Large intestine (tissue), 3 donors: ENCODE measurements around the gene GSTCD. TPM values are rescaled to one million over a fixed set of nuclear protein-coding genes. Genes with fewer than 3 reads are reported as not detected.

ENCODE experiments used
- DNase-seq, 2 donors: peaks; one replicate each; pipeline versions ENCODE4 v3.0.0 to v3.0.0-alpha.2; 2013
- H3K27ac ChIP-seq: one replicate; pipeline ENCODE4 v1.5.1; 2013; ENCODE audit warnings: low read length
- H3K27me3 ChIP-seq: 2 replicates; pipeline ENCODE4 v1.6.1; 2013; ENCODE audit warnings: low read length; ENCODE audit not compliant: control insufficient read depth, insufficient read depth
- H3K36me3 ChIP-seq: 2 replicates; pipeline ENCODE4 v1.6.1; 2013; ENCODE audit warnings: low read length; ENCODE audit not compliant: control insufficient read depth, insufficient read depth
- H3K4me1 ChIP-seq: one replicate; pipeline ENCODE4 v1.6.1; 2013; ENCODE audit warnings: low read length; ENCODE audit not compliant: control insufficient read depth, insufficient read depth
- H3K4me3 ChIP-seq: one replicate; pipeline ENCODE4 v1.5.1; 2013; ENCODE audit warnings: low read length
- H3K9me3 ChIP-seq: one replicate; pipeline ENCODE4 v1.6.1; 2013; ENCODE audit warnings: mild to moderate bottlenecking, low read depth, low read length, moderate library complexity; ENCODE audit not compliant: control insufficient read depth
- WGBS: methylation state at CpG from one replicate; pipeline ENCODE4 v1.1.5; 2013; ENCODE audit warnings: low lambda C conversion rate; ENCODE audit not compliant: insufficient coverage; 5-methylcytosine and 5-hydroxymethylcytosine counted together
- polyA plus RNA-seq: library from polyadenylated mRNA; unstranded; fragments of 120-200 nt; gene quantifications from one replicate; pipeline ENCODE4 v1.2.1, GENCODE V29; 2013

The GSTCD gene
- polyA plus RNA-seq, 1 donor: 9.8 TPM

DNA sequence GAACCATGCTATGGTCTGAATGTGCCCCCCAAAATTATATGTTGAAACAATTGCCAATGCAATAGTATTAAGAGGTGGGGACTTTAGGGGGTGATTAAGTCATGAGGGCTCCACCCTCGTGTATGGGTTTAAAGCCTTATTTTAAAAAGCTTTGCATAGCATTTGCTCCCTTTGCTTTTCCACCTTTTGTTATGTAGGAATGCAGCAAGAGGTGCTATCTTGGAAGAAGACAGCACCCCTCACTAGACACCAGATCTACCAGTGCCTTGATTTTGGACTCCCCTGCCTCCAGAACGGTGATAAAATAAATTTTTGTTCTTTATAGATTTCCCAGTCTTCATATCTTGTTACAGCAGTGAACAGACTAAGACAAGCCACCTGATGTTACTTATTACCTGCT lies 163.4 kb downstream of the GSTCD start:
- no peak for DNase-seq
- no peak overlapping the region for H3K4me3 ChIP-seq
- WGBS: 63% methylated on average over 1 of the region's 2 CpGs
- no peaks in the 10 kb centered on the region for H3K27me3 ChIP-seq
- no peak overlapping the region for H3K27ac ChIP-seq
- no peaks in the 10 kb centered on the region for H3K36me3 ChIP-seq
- no peaks in the 10 kb centered on the region for H3K4me1 ChIP-seq
- H3K9me3 ChIP-seq: no peaks in the 10 kb centered on the region

DNA sequence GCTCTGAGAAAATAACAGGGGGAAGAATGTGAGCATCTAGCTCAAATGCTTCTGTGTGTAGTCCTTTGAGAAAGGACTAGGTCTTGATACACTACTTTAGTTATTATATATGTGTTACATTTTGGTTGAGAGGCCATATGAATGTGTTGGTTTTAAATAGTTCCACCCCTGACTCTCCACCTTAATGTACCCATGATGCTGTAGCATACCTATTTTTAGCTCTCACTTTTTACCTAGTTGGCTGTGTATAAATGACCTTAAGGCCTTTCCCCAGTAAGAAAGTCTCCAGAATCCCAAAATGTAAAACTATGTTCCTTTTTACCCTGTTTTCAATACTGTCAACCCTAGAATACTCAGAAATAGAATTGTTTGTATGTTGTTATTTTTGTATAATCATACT lies 166.6 kb downstream of the GSTCD start:
- Histone ChIP-seq H3K4me3 (no peak overlapping the region), H3K36me3 (no peaks in the 10 kb centered on the region), H3K9me3 (peaks cover 2% of the 10 kb centered on the region), H3K4me1 (no peaks in the 10 kb centered on the region), H3K27ac (no peak overlapping the region), H3K27me3 (no peaks in the 10 kb centered on the region)
- no peak for DNase-seq

DNA sequence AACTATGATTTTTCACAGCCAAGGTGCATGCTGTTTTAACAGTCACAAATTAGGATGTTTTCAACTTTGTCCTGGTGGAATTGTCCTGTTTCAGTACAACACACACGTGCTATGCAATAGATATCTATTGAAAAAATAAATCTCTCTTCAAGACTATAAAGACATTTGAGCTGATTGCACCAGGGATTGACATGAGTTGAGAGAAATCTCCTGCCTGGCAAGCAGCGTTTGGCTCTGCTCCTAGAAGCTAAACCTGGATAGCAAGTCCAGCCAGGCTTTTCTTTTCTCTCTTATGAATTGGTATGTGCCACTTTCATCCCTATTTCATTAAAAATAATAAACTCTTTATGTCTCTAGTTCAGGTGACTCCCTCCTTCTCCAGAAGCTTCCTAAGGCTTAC lies 170.1 kb downstream of the GSTCD start:
- no CpG with 5 or more reads among the region's 2 CpGs for WGBS
- Histone ChIP-seq H3K36me3 (no peaks in the 10 kb centered on the region), H3K27ac (no peak overlapping the region), H3K4me3 (no peak overlapping the region), H3K27me3 (no peaks in the 10 kb centered on the region), H3K9me3 (peaks cover 5% of the 10 kb centered on the region), H3K4me1 (no peaks in the 10 kb centered on the region)
- no peak for DNase-seq

DNA sequence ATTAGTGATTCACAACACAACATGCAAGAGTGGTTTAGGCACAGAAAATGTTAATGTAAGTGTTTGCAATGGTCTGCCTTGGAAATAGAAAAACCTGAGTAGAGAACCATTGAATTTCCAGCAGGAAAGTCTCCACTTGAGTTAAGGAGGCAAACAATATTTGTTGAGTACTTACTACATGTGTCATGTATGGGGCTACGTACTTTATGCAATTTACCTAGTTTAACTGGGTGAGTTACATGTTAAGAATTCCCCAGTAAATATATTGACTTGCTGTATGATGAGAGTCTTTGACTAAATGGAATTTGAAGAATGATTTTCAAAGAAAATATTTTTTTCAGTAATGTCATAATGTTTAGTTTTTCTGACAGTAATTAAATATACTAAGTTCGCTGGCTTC lies 178.9 kb downstream of the GSTCD start:
- no peak overlapping the region for H3K27ac ChIP-seq
- H3K36me3 ChIP-seq: no peaks in the 10 kb centered on the region
- DNase-seq: no peak
- H3K4me3 ChIP-seq: no peak overlapping the region
- H3K4me1 ChIP-seq: no peaks in the 10 kb centered on the region
- H3K9me3 ChIP-seq: no peaks in the 10 kb centered on the region
- WGBS: 80% methylated on average over 1 of the region's 2 CpGs
- no peaks in the 10 kb centered on the region for H3K27me3 ChIP-seq

DNA sequence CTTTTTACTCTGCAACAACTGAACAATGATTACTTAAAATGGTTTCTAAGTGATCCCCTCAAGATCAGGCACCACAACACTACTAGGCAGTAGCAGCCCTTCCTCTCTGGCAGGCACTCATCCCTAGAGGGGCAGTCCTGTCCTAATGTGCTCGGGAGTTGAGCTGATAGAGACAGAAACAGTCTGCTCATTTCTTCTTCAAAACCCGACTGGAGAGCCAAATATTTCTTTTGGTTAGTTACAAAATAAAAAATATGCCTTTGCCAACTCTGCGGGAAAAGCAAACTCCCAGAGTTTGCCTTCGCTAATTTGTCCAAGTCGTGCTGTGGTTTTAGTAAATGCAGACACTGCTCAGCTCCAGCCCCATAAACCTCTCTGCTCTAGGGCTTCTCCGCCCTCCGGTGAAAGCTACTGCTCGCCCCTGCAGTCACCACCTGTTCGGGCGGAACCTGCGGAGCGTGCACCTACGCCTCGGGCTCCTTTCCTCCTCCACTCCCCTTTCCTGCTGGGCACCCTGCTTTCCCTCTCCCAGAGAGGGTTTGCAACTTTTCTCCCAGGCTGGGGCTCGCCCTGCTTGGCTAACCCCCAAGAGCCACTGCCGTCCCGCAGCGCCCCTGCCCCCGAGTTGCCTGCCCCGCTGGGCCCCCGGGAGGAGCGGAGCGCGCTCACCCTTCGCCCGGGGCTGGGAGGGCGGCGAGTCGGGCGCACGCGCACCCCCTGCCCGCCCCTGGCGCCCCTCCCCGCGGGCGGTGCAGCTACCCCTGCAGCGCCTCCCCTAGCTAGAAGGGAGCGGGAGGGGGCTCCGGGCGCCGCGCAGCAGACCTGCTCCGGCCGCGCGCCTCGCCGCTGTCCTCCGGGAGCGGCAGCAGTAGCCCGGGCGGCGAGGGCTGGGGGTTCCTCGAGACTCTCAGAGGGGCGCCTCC lies 186.3 kb downstream of the GSTCD start, which contains the start of gene NPNT:
Gene NPNT (plus strand): TSS at position 812 of the 923 bp plus-strand sequence. CDS start 182 bp downstream, outside the sequence.
- Histone ChIP-seq H3K27me3 (peaks cover 10% of the 10 kb centered on the region), H3K4me1 (peaks cover 16% of the 10 kb centered on the region), H3K4me3 (peak within 1 kb of the TSS; percentile 81), H3K27ac (peak within 1 kb of the TSS; percentile 91), H3K36me3 (peaks cover 5% of the 10 kb centered on the region), H3K9me3 (peaks cover 3% of the 10 kb centered on the region)
- no CpG with 5 or more reads among the region's 56 CpGs for WGBS
- peak; percentile 79 to 92 for DNase-seq

DNA sequence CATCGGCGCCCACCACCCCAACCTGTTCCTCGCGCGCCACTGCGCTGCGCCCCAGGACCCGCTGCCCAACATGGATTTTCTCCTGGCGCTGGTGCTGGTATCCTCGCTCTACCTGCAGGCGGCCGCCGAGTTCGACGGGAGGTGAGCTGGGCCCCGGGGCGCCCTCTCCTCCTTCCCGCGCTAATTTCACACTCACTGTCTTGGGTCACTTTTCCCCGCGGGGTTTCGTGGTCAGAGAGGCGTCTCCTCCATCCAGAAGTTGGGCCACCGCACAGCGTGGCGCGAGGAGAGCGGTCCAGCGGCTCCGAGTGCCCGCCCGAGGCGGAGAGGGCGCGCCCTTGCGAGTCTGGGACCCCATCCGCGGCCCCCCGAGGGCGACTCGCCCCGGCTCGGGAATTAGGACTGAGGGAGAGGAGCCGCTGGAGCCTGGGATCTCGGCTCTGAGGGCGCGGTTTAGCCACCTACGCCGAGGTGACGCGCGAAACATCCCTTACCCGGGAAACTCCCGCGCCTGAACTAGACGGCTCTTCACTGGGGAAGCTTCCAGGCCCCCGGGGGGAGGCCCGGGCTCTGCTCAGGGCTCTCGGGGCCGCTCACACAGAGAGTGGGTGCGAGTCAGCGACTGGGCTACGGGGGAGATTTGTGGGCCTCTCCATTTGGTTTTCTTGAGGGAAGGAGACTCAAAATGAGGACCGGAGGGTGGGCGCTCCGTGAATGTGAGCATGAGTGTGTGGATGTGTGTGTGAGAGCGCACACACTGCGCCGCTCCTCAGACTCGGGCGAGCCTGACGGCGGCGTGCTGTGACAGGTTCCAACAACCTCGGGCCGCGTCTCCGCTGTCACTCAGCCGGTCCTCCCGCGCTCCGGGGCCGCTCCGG lies 187.2 kb downstream of the GSTCD start:
- peaks cover 16% of the 10 kb centered on the region for H3K4me1 ChIP-seq
- H3K36me3 ChIP-seq: peaks cover 10% of the 10 kb centered on the region
- H3K27ac ChIP-seq: peak overlapping the region; percentile 91
- DNase-seq: peak; percentile 42 to 77
- peak overlapping the region; percentile 81 for H3K4me3 ChIP-seq
- WGBS: no CpG with 5 or more reads among the region's 84 CpGs
- H3K9me3 ChIP-seq: peaks cover 3% of the 10 kb centered on the region
- peaks cover 10% of the 10 kb centered on the region for H3K27me3 ChIP-seq

DNA sequence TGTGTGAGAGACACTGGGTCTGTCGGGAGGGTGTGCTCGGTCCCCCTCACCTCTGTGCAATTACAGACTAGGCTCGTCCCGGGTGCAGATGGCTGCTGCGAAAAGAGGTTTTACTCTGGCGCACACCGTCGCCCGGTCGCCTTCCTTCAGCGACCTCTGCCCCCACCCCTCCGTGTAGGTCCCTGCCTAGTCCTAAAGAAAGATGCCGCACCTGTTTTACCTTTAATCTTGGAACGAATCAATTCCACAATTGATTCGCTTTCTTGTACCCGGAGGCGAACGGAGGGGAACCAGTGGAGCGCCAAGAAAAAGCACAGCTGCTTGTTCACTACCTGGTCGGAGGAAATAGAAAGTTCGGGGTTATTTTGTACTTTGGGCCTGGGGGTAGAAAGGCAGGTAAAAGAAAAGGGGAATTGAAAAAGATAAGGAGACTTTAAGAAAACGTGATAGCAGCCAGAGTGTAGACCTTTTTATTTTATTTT lies 187.9 kb downstream of the GSTCD start:
- Histone ChIP-seq H3K4me3 (peak overlapping the region; percentile 81), H3K27me3 (peaks cover 10% of the 10 kb centered on the region), H3K9me3 (peaks cover 3% of the 10 kb centered on the region), H3K36me3 (peaks cover 10% of the 10 kb centered on the region), H3K27ac (peak overlapping the region; percentile 91), H3K4me1 (peaks cover 16% of the 10 kb centered on the region)
- 6% methylated on average over 3 of the region's 22 CpGs for WGBS
- DNase-seq: no peak

Other genes with a start within 250 kb of the GSTCD start
- 96.4 TPM for gene PPA2, start 234.7 kb upstream of the GSTCD start, polyA plus RNA-seq
- 10.7 TPM for gene ARHGEF38, start 156.2 kb upstream of the GSTCD start, polyA plus RNA-seq
- gene INTS12, start 95 bp upstream of the GSTCD start, polyA plus RNA-seq: 24.7 TPM
- gene NPNT, start 186.7 kb downstream of the GSTCD start, polyA plus RNA-seq: 163 TPM